Activated CD8-positive, alpha-beta T cell treated with anti-CD3 and anti-CD28 coated beads, Interleukin-2, amount 10 ng/mL, durations not matched to agents 7 days and 5 days (primary cell): ENCODE results near the gene HMBS. TPM values are rescaled to one million over a fixed set of nuclear protein-coding genes. Genes with fewer than 3 reads are reported as not detected.

Source experiments
- ATAC-seq: fragments of 150-1000 bp; cut with Tn5 transposase; one replicate; pipeline ENCODE4 v1.10.0; 2021; ENCODE audit warnings: moderate library complexity
- CTCF ChIA-PET: fragments of 350-600 bp; sonication (Branson Sonifier 250); formaldehyde crosslinking; loops from one replicate; lab custom pipeline; 2021; ENCODE audit warnings: antibody characterized with exemption; lab: Charles Lee
- POLR2A ChIA-PET: fragments of 350-600 bp; sonication (Branson Sonifier 250); formaldehyde crosslinking; loops from one replicate; lab custom pipeline; 2021; ENCODE audit warnings: antibody characterized with exemption; lab: Charles Lee
- DNase-seq: peaks from one replicate; pipeline ENCODE4 v3.0.0-alpha.2; 2020
- H3K27ac Mint-ChIP-seq: one replicate; pipeline ENCODE4 v1.8.0; 2021; ENCODE audit warnings: mild to moderate bottlenecking, mixed read lengths
- H3K27me3 Mint-ChIP-seq: one replicate; pipeline ENCODE4 v1.8.0; 2021; ENCODE audit warnings: low read depth, mixed read lengths
- H3K36me3 Mint-ChIP-seq: one replicate; pipeline ENCODE4 v1.8.0; 2021; ENCODE audit warnings: low read depth, mixed read lengths
- H3K4me1 Mint-ChIP-seq: one replicate; pipeline ENCODE4 v1.8.0; 2021; ENCODE audit warnings: low read depth, mixed read lengths
- H3K4me3 Mint-ChIP-seq: one replicate; pipeline ENCODE4 v1.8.0; 2021; ENCODE audit warnings: mild to moderate bottlenecking, mixed read lengths
- H3K9me3 Mint-ChIP-seq: one replicate; pipeline ENCODE4 v1.8.0; 2022; ENCODE audit warnings: mixed read lengths; ENCODE audit not compliant: insufficient read depth
- total RNA-seq, 2 experiments: library from RNA; stranded (reverse); gene quantifications; one replicate each; pipeline ENCODE4 v1.2.3, GENCODE V29; 2021

The HMBS gene
- total RNA-seq, 2 experiments from 2014 or later = 31.0 to 32.5 TPM

GRCh38 chr11:119077839-119078238 is 6.8 kb upstream of the HMBS start:
- Mint-ChIP-seq H3K4me1 (no peaks in the 10 kb centered on the region), H3K27ac (peak overlapping the region; percentile 39), H3K4me3 (no peak overlapping the region), H3K27me3 (no peaks in the 10 kb centered on the region), H3K36me3 (peaks cover 57% of the 10 kb centered on the region), H3K9me3 (no peaks in the 10 kb centered on the region)
- ATAC-seq (no peak), DNase-seq (no peak)
- CTCF ChIA-PET = interaction anchor here (1.0 kb wide), 1 partner anchor 128 kb away, joined by 3 read pairs; the partner anchor contains the start of gene CBL
- POLR2A ChIA-PET = interaction anchor here (1.3 to 1.6 kb wide), 2 partner anchors 10 to 17 kb away, joined by 3 to 6 read pairs; partner anchors contain the start of gene VPS11

GRCh38 chr11:119078675-119079420 is 5.8 kb upstream of the HMBS start:
- Mint-ChIP-seq H3K9me3 (no peaks in the 10 kb centered on the region), H3K4me3 (no peak overlapping the region), H3K36me3 (peaks cover 50% of the 10 kb centered on the region), H3K27ac (no peak overlapping the region), H3K4me1 (no peaks in the 10 kb centered on the region), H3K27me3 (no peaks in the 10 kb centered on the region)
- ChIA-PET CTCF (interaction anchor here (1.0 kb wide), 1 partner anchor 127 kb away, joined by 3 read pairs; the partner anchor contains the start of gene CBL), POLR2A (interaction anchor here (1.3 to 1.6 kb wide), 2 partner anchors 11 to 16 kb away, joined by 3 to 6 read pairs; partner anchors contain the start of gene VPS11)
- no peak for DNase-seq
- no peak for ATAC-seq

- no peak overlapping the region for H3K4me3 Mint-ChIP-seq
- H3K36me3 Mint-ChIP-seq = peaks cover 42% of the 10 kb centered on the region
- H3K4me1 Mint-ChIP-seq = peaks cover 18% of the 10 kb centered on the region
- ATAC-seq = no peak
- ChIA-PET CTCF (no interaction called here), POLR2A (interaction anchor here (0.7 to 1.9 kb wide), 4 partner anchors 10 to 14 kb away, joined by 3 to 6 read pairs (median 4); partner anchors contain the start of gene VPS11)
- H3K27me3 Mint-ChIP-seq = no peaks in the 10 kb centered on the region
- H3K27ac Mint-ChIP-seq = no peak overlapping the region
- no peak for DNase-seq
- H3K9me3 Mint-ChIP-seq = no peaks in the 10 kb centered on the region
These were observed 2.9 kb upstream of the HMBS start for GRCh38 chr11:119081682-119082260.

- no peaks in the 10 kb centered on the region for H3K9me3 Mint-ChIP-seq
- peak overlapping the region; percentile 97 for H3K27ac Mint-ChIP-seq
- ATAC-seq (no peak), DNase-seq (no peak)
- CTCF ChIA-PET = interaction anchor here (0.9 to 2.5 kb wide), 6 partner anchors 9 to 111 kb away, joined by 3 to 23 read pairs (median 4); partner anchors contain the start of genes DPAGT1 and VPS11
- H3K4me3 Mint-ChIP-seq = peak overlapping the region; percentile 98
- H3K27me3 Mint-ChIP-seq = no peaks in the 10 kb centered on the region
- H3K4me1 Mint-ChIP-seq = peaks cover 34% of the 10 kb centered on the region
- peaks cover 18% of the 10 kb centered on the region for H3K36me3 Mint-ChIP-seq
- POLR2A ChIA-PET = interaction anchor here (0.8 to 4.6 kb wide), 9 partner anchors 10 to 84 kb away, joined by 3 to 64 read pairs (median 4); partner anchors contain the start of genes C2CD2L, DPAGT1, HINFP and VPS11
These were observed 761 bp downstream of the HMBS start for GRCh38 chr11:119085437-119085847.

GRCh38 chr11:119087123-119087522 is 2.4 kb downstream of the HMBS start:
- CTCF ChIA-PET = interaction anchor here (1.1 to 2.1 kb wide), 3 partner anchors 8 to 13 kb away, joined by 3 to 5 read pairs (median 3); a partner anchor contains a TSS
- Mint-ChIP-seq H3K36me3 (peaks cover 16% of the 10 kb centered on the region), H3K4me1 (peaks cover 45% of the 10 kb centered on the region), H3K27me3 (no peaks in the 10 kb centered on the region), H3K4me3 (peak overlapping the region; percentile 34), H3K27ac (no peak overlapping the region), H3K9me3 (no peaks in the 10 kb centered on the region)
- POLR2A ChIA-PET = interaction anchor here (0.6 to 4.6 kb wide), 3 partner anchors 8 to 19 kb away, joined by 3 to 64 read pairs (median 3); partner anchors contain the start of gene VPS11
- ATAC-seq (no peak), DNase-seq (no peak)

GRCh38 chr11:119087747-119088241 is 3.1 kb downstream of the HMBS start:
- H3K4me3 Mint-ChIP-seq = no peak overlapping the region
- ChIA-PET CTCF (interaction anchor here (1.1 kb wide), 1 partner anchor 11 kb away, joined by 3 read pairs; no protein-coding TSS in a partner anchor), POLR2A (interaction anchor here (1.4 to 1.6 kb wide), 2 partner anchors 20 to 30 kb away, joined by 3 read pairs; partner anchors contain the start of gene VPS11)
- ATAC-seq (no peak), DNase-seq (no peak)
- H3K4me1 Mint-ChIP-seq = peaks cover 52% of the 10 kb centered on the region
- no peaks in the 10 kb centered on the region for H3K9me3 Mint-ChIP-seq
- H3K27ac Mint-ChIP-seq = peak overlapping the region; percentile 10
- no peaks in the 10 kb centered on the region for H3K27me3 Mint-ChIP-seq
- peaks cover 19% of the 10 kb centered on the region for H3K36me3 Mint-ChIP-seq

GRCh38 chr11:119088406-119088805 is 3.7 kb downstream of the HMBS start:
- Mint-ChIP-seq H3K36me3 (peaks cover 25% of the 10 kb centered on the region), H3K27me3 (no peaks in the 10 kb centered on the region), H3K4me3 (no peak overlapping the region), H3K27ac (no peak overlapping the region), H3K4me1 (peaks cover 57% of the 10 kb centered on the region), H3K9me3 (no peaks in the 10 kb centered on the region)
- ATAC-seq (no peak), DNase-seq (no peak)
- POLR2A ChIA-PET = interaction anchor here (1.3 to 1.6 kb wide), 3 partner anchors 18 to 31 kb away, joined by 3 to 5 read pairs (median 3); partner anchors contain the start of genes C2CD2L and VPS11
- CTCF ChIA-PET = interaction anchor here (1.6 kb wide), 1 partner anchor 108 kb away, joined by 3 read pairs; no protein-coding TSS in a partner anchor

- CTCF ChIA-PET = interaction anchor here (1.6 kb wide), 1 partner anchor 107 kb away, joined by 3 read pairs; no protein-coding TSS in a partner anchor
- Mint-ChIP-seq H3K36me3 (peaks cover 34% of the 10 kb centered on the region), H3K27me3 (no peaks in the 10 kb centered on the region), H3K9me3 (no peaks in the 10 kb centered on the region), H3K27ac (peak overlapping the region; percentile 39), H3K4me1 (peaks cover 57% of the 10 kb centered on the region), H3K4me3 (no peak overlapping the region)
- DNase-seq = no peak
- POLR2A ChIA-PET = interaction anchor here (1.3 to 1.6 kb wide), 2 partner anchors 18 to 32 kb away, joined by 3 to 5 read pairs; partner anchors contain the start of gene C2CD2L
- no peak for ATAC-seq
These were observed 4.6 kb downstream of the HMBS start for GRCh38 chr11:119089319-119089718.

GRCh38 chr11:119091178-119091577 is 6.5 kb downstream of the HMBS start:
- H3K27me3 Mint-ChIP-seq = no peaks in the 10 kb centered on the region
- DNase-seq = no peak
- H3K9me3 Mint-ChIP-seq = no peaks in the 10 kb centered on the region
- ATAC-seq = no peak
- ChIA-PET POLR2A (interaction anchor here (0.8 to 2.8 kb wide), 4 partner anchors 9 to 33 kb away, joined by 3 to 13 read pairs (median 8); partner anchors contain the start of genes DPAGT1 and VPS11), CTCF (interaction anchor here (0.9 to 1.4 kb wide), 2 partner anchors 11 to 13 kb away, joined by 3 read pairs; no protein-coding TSS in a partner anchor)
- H3K27ac Mint-ChIP-seq = no peak overlapping the region
- H3K36me3 Mint-ChIP-seq = peaks cover 49% of the 10 kb centered on the region
- peaks cover 50% of the 10 kb centered on the region for H3K4me1 Mint-ChIP-seq
- H3K4me3 Mint-ChIP-seq = no peak overlapping the region

GRCh38 chr11:119091966-119092879 is 7.5 kb downstream of the HMBS start:
- ATAC-seq (no peak), DNase-seq (no peak)
- Mint-ChIP-seq H3K9me3 (no peaks in the 10 kb centered on the region), H3K36me3 (peaks cover 56% of the 10 kb centered on the region), H3K27me3 (no peaks in the 10 kb centered on the region), H3K27ac (peak overlapping the region; percentile 88), H3K4me1 (peaks cover 53% of the 10 kb centered on the region), H3K4me3 (peak overlapping the region; percentile 95)
- ChIA-PET POLR2A (interaction anchor here (1.0 to 2.8 kb wide), 6 partner anchors 10 to 35 kb away, joined by 3 to 13 read pairs (median 6); partner anchors contain the start of genes C2CD2L, DPAGT1, HYOU1 and VPS11), CTCF (interaction anchor here (0.9 to 1.4 kb wide), 2 partner anchors 10 to 12 kb away, joined by 3 read pairs; no protein-coding TSS in a partner anchor)
